ENCODE results near the gene BIN2. TPM values are rescaled to one million over a fixed set of nuclear protein-coding genes. Genes with fewer than 3 reads are reported as not detected.

Gene BIN2
- total RNA-seq, 1 experiment from 2014 or later = not detected

GRCh38 chr12:51285843-51286242, 38.1 kb downstream of the BIN2 start:
- peaks cover 0 to 7% of the 10 kb centered on the region in 2 experiments; a peak in 2 of 4 replicates for H3K4me1 Mint-ChIP-seq
- Histone ChIP-seq H3K4me1 (ENCODE audit: insufficient read depth, low read length) (no peaks in the 10 kb centered on the region), H3K4ac (ENCODE audit: low read depth, low read length) (no peak overlapping the region), H3K27ac (ENCODE audit: insufficient read length, low read depth, low read length) (no peak overlapping the region), H3K27me3 (ENCODE audit: insufficient read depth, low read length) (no peaks in the 10 kb centered on the region), H3K9me3 (ENCODE audit: control insufficient read depth, low read depth, low read length) (no peaks in the 10 kb centered on the region), H4K91ac (ENCODE audit: insufficient read length, low read depth, low read length) (no peak overlapping the region), H2BK15ac (ENCODE audit: low read depth, low read length) (no peak overlapping the region), H2BK20ac (ENCODE audit: low read depth, low read length, poor library complexity, severe bottlenecking) (no peak overlapping the region), H3K14ac (ENCODE audit: insufficient read depth, low read length) (no peak overlapping the region), H3K18ac (ENCODE audit: insufficient read length, low read depth, low read length) (no peak overlapping the region), H4K8ac (replicated peaks; ENCODE audit: insufficient read length, low read depth, low read length) (no peak overlapping the region), H4K20me1 (ENCODE audit: control insufficient read depth, insufficient read depth, insufficient read length) (no peaks in the 10 kb centered on the region), H3K9ac (ENCODE audit: extremely low read depth, insufficient read length, low read length) (no peak overlapping the region), H3K4me2 (ENCODE audit: insufficient read depth, insufficient read length, low read length) (no peak overlapping the region), H2AK5ac (ENCODE audit: insufficient read length, low read length) (no peak overlapping the region), H3T11ph (ENCODE audit: low read length) (no peak overlapping the region), H2BK12ac (ENCODE audit: insufficient read length, low read depth, low read length) (no peak overlapping the region), H4K5ac (ENCODE audit: insufficient read length, low read depth, low read length) (no peak overlapping the region), H3K23me2 (ENCODE audit: insufficient read length, low read depth, low read length, poor library complexity, severe bottlenecking) (no peaks in the 10 kb centered on the region), H2BK5ac (ENCODE audit: insufficient read length, low read length) (no peak overlapping the region), H2AFZ (ENCODE audit: low read length) (no peak overlapping the region), H3K23ac (ENCODE audit: insufficient read length, low read depth, low read length) (no peak overlapping the region), H3K79me2 (ENCODE audit: insufficient read depth, low read length) (no peaks in the 10 kb centered on the region), H2BK120ac (ENCODE audit: low read depth, low read length, poor library complexity, severe bottlenecking) (no peak overlapping the region), H3K79me1 (ENCODE audit: insufficient read depth, low read depth, low read length, poor library complexity, severe bottlenecking) (no peaks in the 10 kb centered on the region), H3K56ac (ENCODE audit: insufficient read length, low read depth, low read length) (no peak overlapping the region)
- no peaks in the 10 kb centered on the region for H3K36me3 Mint-ChIP-seq (ENCODE audit: insufficient read depth in 1 of 3, low read depth in 3 of 3)
- TF ChIP-seq CTCF (conservative IDR thresholded peaks at IDR 0.05) = no peak
- no peak overlapping the region; a peak in 1 of 7 replicates for H3K27ac Mint-ChIP-seq
- H3K27me3 Mint-ChIP-seq (ENCODE audit: low read depth) = no peaks in the 10 kb centered on the region
- no peak overlapping the region for H3K4me3 Mint-ChIP-seq
- no peak for DNase-seq
- WGBS (ENCODE audit: extremely low coverage, insufficient read length, low lambda C conversion rate) = no CpG with 5 or more reads among the region's 1 CpG
- no peaks in the 10 kb centered on the region for H3K9me3 Mint-ChIP-seq
